SK-N-SH (cell line): ENCODE results near the gene MYCBP. TPM values are rescaled to one million over a fixed set of nuclear protein-coding genes. Genes with fewer than 3 reads are reported as not detected.

Source experiments
- CTCF ChIA-PET: fragments of 300-600, 350-600 bp; formaldehyde crosslinking; extraction: SDS; loops from one replicate; lab custom pipeline; 2021; lab: Yijun Ruan, JAX
- POLR2A ChIA-PET: fragments of 350-600 bp; sonication (Branson Sonifier 250); formaldehyde crosslinking; extraction: SDS; loops from one replicate; lab custom pipeline; 2020; ENCODE audit warnings: antibody characterized with exemption, inconsistent platforms; lab: Yijun Ruan, JAX
- DNase-seq: peaks from one replicate; pipeline ENCODE4 v3.0.0; 2012
- H2AFZ ChIP-seq: fragments of 200-600 bp; sonication (generic); 2 replicates; pipeline ENCODE4 v1.8.1; 2016; ENCODE audit warnings: antibody characterized with exemption, mild to moderate bottlenecking, low read depth
- H3F3A ChIP-seq: fragments of 200-600 bp; sonication (generic); replicated peaks from 2 replicates; pipeline ENCODE3; 2016; ENCODE audit warnings: antibody characterized with exemption, mild to moderate bottlenecking; ENCODE audit not compliant: insufficient read depth
- H3K27ac ChIP-seq, 2 experiments: fragments of 200-500 bp in 1 of 2; fragments of 200-600 bp in 1 of 2; sonication (Bioruptor generic) in 1 of 2; sonication (generic), shearing (Covaris generic) in 1 of 2; 2 replicates each; pipeline versions ENCODE4 v1.5.1 to v1.6.1; 2014 to 2016; ENCODE audit warnings: low read depth in 2 of 2, inconsistent platforms in 1 of 2, low read length in 1 of 2, mild to moderate bottlenecking in 1 of 2, mixed read lengths in 1 of 2
- H3K27me3 ChIP-seq: fragments of 200-600 bp; sonication (generic), shearing (Covaris generic); 2 replicates; pipeline ENCODE4 v1.6.1; 2016; ENCODE audit warnings: mixed run types; ENCODE audit not compliant: insufficient read depth
- H3K36me3 ChIP-seq, 2 experiments: fragments of 200-500 bp in 1 of 2; fragments of 200-600 bp in 1 of 2; sonication (Bioruptor generic) in 1 of 2; sonication (generic) in 1 of 2; replicated peaks in 1 of 2; 2 replicates each; pipeline versions ENCODE3 to v1.5.1; 2014 to 2016; ENCODE audit warnings: low read length in 1 of 2, mild to moderate bottlenecking in 1 of 2; ENCODE audit not compliant: insufficient read depth in 2 of 2, control insufficient read depth in 1 of 2
- H3K4me1 ChIP-seq, 2 experiments: fragments of 200-500 bp in 1 of 2; fragments of 200-600 bp in 1 of 2; sonication (Bioruptor generic) in 1 of 2; sonication (generic), shearing (Covaris generic) in 1 of 2; 2 replicates each; pipeline versions ENCODE4 v1.5.1 to v1.6.1; 2014 to 2016; ENCODE audit warnings: low read depth in 1 of 2, low read length in 1 of 2, mixed run types in 1 of 2; ENCODE audit not compliant: insufficient read depth in 2 of 2, control insufficient read depth in 1 of 2
- H3K4me2 ChIP-seq: fragments of 200-600 bp; sonication (generic), shearing (Covaris generic); 2 replicates; pipeline ENCODE4 v1.6.1; 2017; ENCODE audit warnings: mixed run types
- H3K4me3 ChIP-seq, 2 experiments: fragments of 200-500 bp in 1 of 2; fragments of 200-600 bp in 1 of 2; sonication (Bioruptor generic) in 1 of 2; sonication (generic), shearing (Covaris generic) in 1 of 2; 2 replicates each; pipeline versions ENCODE4 v1.5.1 to v1.8.1; 2014 to 2016; ENCODE audit warnings: low read depth in 2 of 2, inconsistent platforms in 1 of 2, low read length in 1 of 2, mild to moderate bottlenecking in 1 of 2, mixed read lengths in 1 of 2, moderate library complexity in 1 of 2
- H3K79me2 ChIP-seq: fragments of 200-600 bp; sonication (generic); 2 replicates; pipeline ENCODE4 v1.8.1; 2017; ENCODE audit warnings: mild to moderate bottlenecking; ENCODE audit not compliant: insufficient read depth
- H3K9ac ChIP-seq: fragments of 200-600 bp; sonication (generic); 2 replicates; pipeline ENCODE4 v1.6.1; 2017; ENCODE audit warnings: mixed run types
- H3K9me2 ChIP-seq: fragments of 200-600 bp; sonication (generic); 2 replicates; pipeline ENCODE4 v1.6.1; 2017; ENCODE audit warnings: mixed run types
- H3K9me3 ChIP-seq: fragments of 200-600 bp; sonication (generic); 2 replicates; pipeline ENCODE4 v1.6.1; 2017; ENCODE audit warnings: mixed run types, mild to moderate bottlenecking, moderate library complexity
- H4K20me1 ChIP-seq: fragments of 200-600 bp; sonication (generic); 2 replicates; pipeline ENCODE4 v1.6.1; 2017; ENCODE audit warnings: mild to moderate bottlenecking, mixed run types; ENCODE audit not compliant: insufficient read depth
- EP300 ChIP-seq, 2 experiments: IDR thresholded peaks; 2 replicates each; pipeline versions ENCODE4 v1.4.0 to v1.6.1; 2012; ENCODE audit warnings: borderline replicate concordance in 1 of 2, low read depth in 1 of 2, low read length in 1 of 2
- FOXJ3 ChIP-seq: sonication (generic); formaldehyde crosslinking; IDR thresholded peaks from 2 replicates; pipeline ENCODE4 v1.5.1; 2020; ENCODE audit warnings: mild to moderate bottlenecking, missing genetic modification reagents
- FOXM1 ChIP-seq: IDR thresholded peaks from 2 replicates; pipeline ENCODE4 v1.4.0; 2012; ENCODE audit warnings: low read depth, mild to moderate bottlenecking
- MEF2A ChIP-seq: IDR thresholded peaks from 2 replicates; pipeline ENCODE4 v1.4.0; 2012; ENCODE audit warnings: low read depth, borderline replicate concordance
- MXI1 ChIP-seq: IDR thresholded peaks from 2 replicates; pipeline ENCODE4 v1.6.1; 2012; ENCODE audit warnings: mild to moderate bottlenecking, low read depth, low read length, improper control_type of control experiment
- NFIC ChIP-seq: IDR thresholded peaks from 2 replicates; pipeline ENCODE4 v1.4.0; 2012; ENCODE audit warnings: borderline replicate concordance
- RCOR1 ChIP-seq: fragments of 150-350 bp; IDR thresholded peaks from 2 replicates; pipeline ENCODE4 v1.6.1; 2017; ENCODE audit warnings: antibody characterized with exemption, low read length
- RXRA ChIP-seq: IDR thresholded peaks from 2 replicates; pipeline ENCODE4 v1.4.0; 2012; ENCODE audit warnings: low read depth, mild to moderate bottlenecking, borderline replicate concordance
- SIN3A ChIP-seq: IDR thresholded peaks from 2 replicates; pipeline ENCODE4 v1.6.1; 2012; ENCODE audit warnings: low read depth, mild to moderate bottlenecking, low read length, moderate library complexity, borderline replicate concordance
- TAF1 ChIP-seq: IDR thresholded peaks from 2 replicates; pipeline ENCODE4 v1.6.1; 2012; ENCODE audit warnings: low read depth, mild to moderate bottlenecking, low read length, moderate library complexity, borderline replicate concordance
- TCF12 ChIP-seq: IDR thresholded peaks from 2 replicates; pipeline ENCODE4 v1.4.0; 2012
- WGBS: methylation state at CpG from one replicate; pipeline ENCODE4 v1.1.6; 2017; ENCODE audit warnings: low lambda C conversion rate; 5-methylcytosine and 5-hydroxymethylcytosine counted together
- polyA plus RNA-seq, 3 experiments: library from polyadenylated mRNA; depleted of rRNA; stranded (reverse); fragments of >200 nt; gene quantifications; 2 replicates each; pipeline ENCODE4 v1.2.3, GENCODE V29; 2012
- TF ChIP-seq, protein P1 (sequence below): IDR thresholded peaks from 2 replicates; pipeline ENCODE4 v1.6.1; 2012; ENCODE audit warnings: mild to moderate bottlenecking, low read depth, low read length, moderate library complexity
- TF ChIP-seq, protein P2 (sequence below): IDR thresholded peaks from 2 replicates; pipeline ENCODE4 v1.4.0; 2012; ENCODE audit warnings: low read depth
- TF ChIP-seq, protein P3 (sequence below): IDR thresholded peaks from 2 replicates; pipeline ENCODE4 v1.4.0; 2012; ENCODE audit warnings: low read depth, borderline replicate concordance
- TF ChIP-seq, protein P4 (sequence below): IDR thresholded peaks from 2 replicates; pipeline ENCODE4; 2012
- TF ChIP-seq, protein P5 (sequence below): IDR thresholded peaks from 2 replicates; pipeline ENCODE4 v1.4.0; 2012; ENCODE audit warnings: low read depth, borderline replicate concordance
- TF ChIP-seq, protein P6 (sequence below): fragments of 150-350 bp; IDR thresholded peaks from 2 replicates; pipeline ENCODE4 v1.6.1; 2016; ENCODE audit warnings: mild to moderate bottlenecking, low read depth, low read length

MYCBP gene
- polyA plus RNA-seq, 1 of the 3 experiments (the other 2 are of a cell fraction): 16.0 TPM

DNA sequence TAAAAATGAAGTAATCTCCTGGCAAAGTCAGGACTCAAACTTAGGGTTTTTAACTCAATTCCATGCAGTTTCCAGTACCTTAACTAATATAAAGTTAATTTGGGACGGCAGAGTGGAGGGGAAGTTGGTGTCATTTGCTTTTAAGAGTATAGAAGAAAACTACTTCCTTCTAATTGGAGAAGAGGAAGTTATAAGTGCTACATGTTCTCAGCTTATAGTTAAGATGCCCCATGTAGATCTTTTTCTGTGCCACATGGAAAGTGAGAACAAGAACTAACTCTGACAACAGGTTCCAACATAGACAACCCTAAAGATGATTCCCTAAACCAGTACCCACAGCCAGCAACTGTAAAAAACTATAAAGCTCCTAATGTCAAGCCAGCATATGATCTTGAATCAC lies 25.1 kb downstream of the MYCBP start (continued):
- TF ChIP-seq, protein P1, sequence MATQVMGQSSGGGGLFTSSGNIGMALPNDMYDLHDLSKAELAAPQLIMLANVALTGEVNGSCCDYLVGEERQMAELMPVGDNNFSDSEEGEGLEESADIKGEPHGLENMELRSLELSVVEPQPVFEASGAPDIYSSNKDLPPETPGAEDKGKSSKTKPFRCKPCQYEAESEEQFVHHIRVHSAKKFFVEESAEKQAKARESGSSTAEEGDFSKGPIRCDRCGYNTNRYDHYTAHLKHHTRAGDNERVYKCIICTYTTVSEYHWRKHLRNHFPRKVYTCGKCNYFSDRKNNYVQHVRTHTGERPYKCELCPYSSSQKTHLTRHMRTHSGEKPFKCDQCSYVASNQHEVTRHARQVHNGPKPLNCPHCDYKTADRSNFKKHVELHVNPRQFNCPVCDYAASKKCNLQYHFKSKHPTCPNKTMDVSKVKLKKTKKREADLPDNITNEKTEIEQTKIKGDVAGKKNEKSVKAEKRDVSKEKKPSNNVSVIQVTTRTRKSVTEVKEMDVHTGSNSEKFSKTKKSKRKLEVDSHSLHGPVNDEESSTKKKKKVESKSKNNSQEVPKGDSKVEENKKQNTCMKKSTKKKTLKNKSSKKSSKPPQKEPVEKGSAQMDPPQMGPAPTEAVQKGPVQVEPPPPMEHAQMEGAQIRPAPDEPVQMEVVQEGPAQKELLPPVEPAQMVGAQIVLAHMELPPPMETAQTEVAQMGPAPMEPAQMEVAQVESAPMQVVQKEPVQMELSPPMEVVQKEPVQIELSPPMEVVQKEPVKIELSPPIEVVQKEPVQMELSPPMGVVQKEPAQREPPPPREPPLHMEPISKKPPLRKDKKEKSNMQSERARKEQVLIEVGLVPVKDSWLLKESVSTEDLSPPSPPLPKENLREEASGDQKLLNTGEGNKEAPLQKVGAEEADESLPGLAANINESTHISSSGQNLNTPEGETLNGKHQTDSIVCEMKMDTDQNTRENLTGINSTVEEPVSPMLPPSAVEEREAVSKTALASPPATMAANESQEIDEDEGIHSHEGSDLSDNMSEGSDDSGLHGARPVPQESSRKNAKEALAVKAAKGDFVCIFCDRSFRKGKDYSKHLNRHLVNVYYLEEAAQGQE: no peak
- TF ChIP-seq NFIC (no peak), MXI1 (no peak), TAF1 (no peak)
- TF ChIP-seq, protein P2, sequence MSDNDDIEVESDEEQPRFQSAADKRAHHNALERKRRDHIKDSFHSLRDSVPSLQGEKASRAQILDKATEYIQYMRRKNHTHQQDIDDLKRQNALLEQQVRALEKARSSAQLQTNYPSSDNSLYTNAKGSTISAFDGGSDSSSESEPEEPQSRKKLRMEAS: no peak
- TF ChIP-seq, protein P3, sequence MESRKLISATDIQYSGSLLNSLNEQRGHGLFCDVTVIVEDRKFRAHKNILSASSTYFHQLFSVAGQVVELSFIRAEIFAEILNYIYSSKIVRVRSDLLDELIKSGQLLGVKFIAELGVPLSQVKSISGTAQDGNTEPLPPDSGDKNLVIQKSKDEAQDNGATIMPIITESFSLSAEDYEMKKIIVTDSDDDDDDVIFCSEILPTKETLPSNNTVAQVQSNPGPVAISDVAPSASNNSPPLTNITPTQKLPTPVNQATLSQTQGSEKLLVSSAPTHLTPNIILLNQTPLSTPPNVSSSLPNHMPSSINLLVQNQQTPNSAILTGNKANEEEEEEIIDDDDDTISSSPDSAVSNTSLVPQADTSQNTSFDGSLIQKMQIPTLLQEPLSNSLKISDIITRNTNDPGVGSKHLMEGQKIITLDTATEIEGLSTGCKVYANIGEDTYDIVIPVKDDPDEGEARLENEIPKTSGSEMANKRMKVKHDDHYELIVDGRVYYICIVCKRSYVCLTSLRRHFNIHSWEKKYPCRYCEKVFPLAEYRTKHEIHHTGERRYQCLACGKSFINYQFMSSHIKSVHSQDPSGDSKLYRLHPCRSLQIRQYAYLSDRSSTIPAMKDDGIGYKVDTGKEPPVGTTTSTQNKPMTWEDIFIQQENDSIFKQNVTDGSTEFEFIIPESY: no peak
- TF ChIP-seq, protein P4, sequence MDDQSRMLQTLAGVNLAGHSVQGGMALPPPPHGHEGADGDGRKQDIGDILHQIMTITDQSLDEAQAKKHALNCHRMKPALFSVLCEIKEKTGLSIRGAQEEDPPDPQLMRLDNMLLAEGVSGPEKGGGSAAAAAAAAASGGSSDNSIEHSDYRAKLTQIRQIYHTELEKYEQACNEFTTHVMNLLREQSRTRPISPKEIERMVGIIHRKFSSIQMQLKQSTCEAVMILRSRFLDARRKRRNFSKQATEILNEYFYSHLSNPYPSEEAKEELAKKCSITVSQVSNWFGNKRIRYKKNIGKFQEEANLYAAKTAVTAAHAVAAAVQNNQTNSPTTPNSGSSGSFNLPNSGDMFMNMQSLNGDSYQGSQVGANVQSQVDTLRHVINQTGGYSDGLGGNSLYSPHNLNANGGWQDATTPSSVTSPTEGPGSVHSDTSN: no peak

DNA sequence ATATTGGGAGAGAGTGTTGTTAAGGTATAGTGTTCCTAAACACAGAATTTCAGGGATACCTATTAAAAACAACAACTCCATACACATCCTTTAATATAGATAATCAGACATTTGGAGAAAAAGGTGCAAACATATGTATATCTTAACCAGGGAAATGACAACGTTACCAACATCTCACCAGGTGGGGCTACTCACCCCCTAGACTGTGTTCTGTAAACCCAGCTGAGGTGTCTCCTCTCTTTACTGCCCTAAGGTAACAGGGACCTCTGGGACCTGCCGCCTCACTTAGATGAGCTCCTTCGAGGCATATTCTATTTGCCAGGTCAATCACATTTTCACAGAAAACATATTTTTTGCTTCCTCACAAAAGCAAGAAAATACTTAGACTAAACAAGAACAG lies 26.9 kb downstream of the MYCBP start:
- Histone ChIP-seq H3K27ac (no peak overlapping the region), H3K4me1 (no peaks in the 10 kb centered on the region), H3K36me3 (peaks cover 11 to 56% of the 10 kb centered on the region in 2 experiments), H3K27me3 (no peaks in the 10 kb centered on the region), H3K9me2 (no peaks in the 10 kb centered on the region), H3K4me3 (no peak overlapping the region), H3K79me2 (peaks cover 6% of the 10 kb centered on the region), H2AFZ (no peak overlapping the region), H3K9ac (no peak overlapping the region), H4K20me1 (no peaks in the 10 kb centered on the region), H3K4me2 (no peak overlapping the region), H3K9me3 (no peaks in the 10 kb centered on the region), H3F3A (peaks cover 5% of the 10 kb centered on the region)
- ChIA-PET CTCF (interaction anchor here (1.0 to 4.1 kb wide), 5 partner anchors 9 to 18 kb away, joined by 3 to 18 read pairs (median 3); partner anchors contain the start of gene RRAGC), POLR2A (no interaction called here)
- WGBS: 96% methylated on average over 3 of the region's 3 CpGs
- no peak for DNase-seq
- TF ChIP-seq, protein P2: no peak
- no peak for TF ChIP-seq FOXJ3
- no peak for TF ChIP-seq EP300 (IDR thresholded peaks at IDR 0.05; ENCODE audit: borderline replicate concordance in 1 of 2, low read depth in 1 of 2, low read length in 1 of 2)
- TF ChIP-seq, protein P3: no peak
- no peak for TF ChIP-seq RXRA
- TF ChIP-seq, protein P4: no peak
- TF ChIP-seq RCOR1: no peak
- TF ChIP-seq, protein P5, sequence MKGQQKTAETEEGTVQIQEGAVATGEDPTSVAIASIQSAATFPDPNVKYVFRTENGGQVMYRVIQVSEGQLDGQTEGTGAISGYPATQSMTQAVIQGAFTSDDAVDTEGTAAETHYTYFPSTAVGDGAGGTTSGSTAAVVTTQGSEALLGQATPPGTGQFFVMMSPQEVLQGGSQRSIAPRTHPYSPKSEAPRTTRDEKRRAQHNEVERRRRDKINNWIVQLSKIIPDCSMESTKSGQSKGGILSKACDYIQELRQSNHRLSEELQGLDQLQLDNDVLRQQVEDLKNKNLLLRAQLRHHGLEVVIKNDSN: no peak
- TF ChIP-seq, protein P6, sequence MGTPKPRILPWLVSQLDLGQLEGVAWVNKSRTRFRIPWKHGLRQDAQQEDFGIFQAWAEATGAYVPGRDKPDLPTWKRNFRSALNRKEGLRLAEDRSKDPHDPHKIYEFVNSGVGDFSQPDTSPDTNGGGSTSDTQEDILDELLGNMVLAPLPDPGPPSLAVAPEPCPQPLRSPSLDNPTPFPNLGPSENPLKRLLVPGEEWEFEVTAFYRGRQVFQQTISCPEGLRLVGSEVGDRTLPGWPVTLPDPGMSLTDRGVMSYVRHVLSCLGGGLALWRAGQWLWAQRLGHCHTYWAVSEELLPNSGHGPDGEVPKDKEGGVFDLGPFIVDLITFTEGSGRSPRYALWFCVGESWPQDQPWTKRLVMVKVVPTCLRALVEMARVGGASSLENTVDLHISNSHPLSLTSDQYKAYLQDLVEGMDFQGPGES: no peak
- TF ChIP-seq TCF12: no peak
- no peak for TF ChIP-seq MEF2A
- no peak for TF ChIP-seq TAF1
- no peak for TF ChIP-seq SIN3A
- TF ChIP-seq FOXM1: no peak
